DMS79 treated with DMSO at 0.1 percent for 48 hours (cell line): Measurements from ENCODE around the gene STK24.

Experiments used
- DNase-seq: peaks from one replicate; lab custom pipeline; 2025; lab: John Stamatoyannopoulos, UW

The STK24 gene

DNA sequence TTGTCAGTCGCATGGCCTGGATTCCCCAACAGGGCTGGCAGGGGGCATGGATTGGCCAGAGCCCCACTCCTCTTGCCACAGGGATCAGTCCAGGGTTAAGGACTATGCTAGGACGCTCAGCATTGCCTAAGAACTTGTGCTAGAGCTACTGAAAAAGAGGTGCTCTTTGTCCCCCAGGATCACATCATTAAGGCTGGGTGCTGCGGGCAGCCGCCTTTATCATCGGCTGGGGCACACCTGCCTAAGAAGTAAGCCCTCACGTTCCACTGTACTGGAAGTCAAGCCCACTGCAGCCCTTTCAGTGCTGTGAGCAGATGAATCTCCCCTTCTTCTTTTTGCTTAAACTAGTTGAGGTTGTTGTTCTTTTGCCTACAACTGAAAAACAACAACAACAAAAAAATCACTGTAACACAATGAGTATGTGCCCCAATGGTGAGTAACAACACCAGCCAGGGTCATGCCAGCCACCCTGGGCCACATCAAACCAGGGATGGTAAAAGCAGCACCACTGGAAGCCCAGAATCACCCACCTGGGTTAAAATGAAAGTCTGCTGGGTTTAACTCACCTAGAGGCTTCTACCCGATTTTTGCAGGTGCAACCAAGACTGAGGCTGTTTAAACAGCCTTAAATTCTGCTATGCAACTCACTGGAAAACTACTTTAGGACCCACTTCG, 20.6 kb downstream of the STK24 start:
- DNase-seq: no peak

DNA sequence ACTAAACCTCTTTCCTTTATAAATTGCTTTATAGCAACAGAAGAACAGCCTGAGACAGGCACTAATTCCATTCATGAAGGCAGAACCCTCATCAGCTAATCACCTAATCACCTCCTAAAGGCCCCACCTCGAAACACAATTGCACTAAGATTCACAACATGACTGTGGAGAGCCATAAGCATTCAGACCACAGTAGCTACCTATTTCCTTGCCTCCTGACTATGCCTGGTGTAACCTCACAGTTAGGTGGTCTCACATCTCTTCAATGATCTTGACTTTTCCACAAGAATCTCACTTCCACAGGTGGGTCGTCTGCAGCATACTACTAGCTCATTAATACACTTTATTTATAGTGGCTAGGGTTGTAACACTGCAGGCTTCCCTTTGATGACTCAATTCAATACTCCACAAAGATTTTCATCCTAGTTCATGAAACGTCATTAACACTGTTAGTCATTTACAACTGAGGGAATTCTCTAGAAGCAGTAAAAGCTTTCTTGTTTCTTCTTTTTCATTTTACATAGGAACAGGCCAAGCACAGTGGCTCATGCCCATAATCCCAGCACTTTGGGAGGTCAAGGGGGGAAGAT, 27.1 kb downstream of the STK24 start:
- no peak for DNase-seq

DNA sequence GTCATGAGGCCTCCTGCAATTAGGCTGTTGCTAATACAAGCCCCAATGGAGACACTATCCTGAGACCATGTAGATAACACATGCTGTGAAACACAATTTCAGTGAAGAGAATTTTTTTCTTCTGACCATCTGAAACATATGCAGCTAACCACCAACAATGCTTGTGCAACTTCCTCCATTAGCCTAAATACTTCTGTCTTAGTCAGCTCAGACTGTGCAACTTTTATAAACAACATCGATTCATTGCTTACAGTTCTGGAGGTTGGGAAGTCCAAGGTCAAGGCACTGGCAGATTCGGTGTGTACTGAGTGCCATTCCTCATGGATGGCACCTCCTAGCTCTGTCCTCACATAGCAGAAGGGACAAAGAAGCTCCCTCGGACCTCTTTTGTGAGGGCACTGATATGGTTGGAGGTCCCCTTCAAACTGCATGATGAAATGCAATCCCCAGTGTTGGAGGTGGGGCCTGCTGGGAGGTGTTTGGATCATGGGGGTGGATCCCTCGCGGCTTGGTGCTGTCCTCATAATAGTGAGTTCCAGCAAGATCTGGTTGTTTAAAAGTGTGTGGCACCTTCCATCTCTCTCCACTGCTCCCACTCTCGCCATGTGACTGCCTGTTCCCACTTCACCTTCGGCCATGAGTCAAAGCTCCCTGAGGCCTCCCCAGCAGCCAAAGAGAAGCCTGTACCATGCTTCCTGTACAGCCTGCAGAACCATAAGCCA, 27.7 kb downstream of the STK24 start:
- no peak for DNase-seq

DNA sequence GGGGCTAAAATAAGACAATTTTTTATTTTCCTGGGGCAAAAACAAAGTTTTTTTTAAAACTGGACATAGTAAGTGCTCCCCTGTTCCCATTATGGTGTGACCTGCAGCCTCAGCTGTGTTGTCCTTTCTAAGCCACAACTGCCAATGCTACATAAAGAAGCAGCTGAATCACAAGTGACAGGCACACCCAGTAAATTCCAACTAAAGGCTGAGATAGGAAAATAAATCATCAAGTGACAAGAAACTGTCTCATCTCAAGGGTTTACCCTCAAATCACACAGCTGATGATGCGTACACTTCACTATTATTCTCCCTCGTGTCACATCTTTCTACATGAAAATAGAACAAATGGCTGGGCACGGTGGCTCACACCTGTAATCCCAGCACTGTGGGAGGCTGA, 28.7 kb downstream of the STK24 start:
- DNase-seq: no peak

DNA sequence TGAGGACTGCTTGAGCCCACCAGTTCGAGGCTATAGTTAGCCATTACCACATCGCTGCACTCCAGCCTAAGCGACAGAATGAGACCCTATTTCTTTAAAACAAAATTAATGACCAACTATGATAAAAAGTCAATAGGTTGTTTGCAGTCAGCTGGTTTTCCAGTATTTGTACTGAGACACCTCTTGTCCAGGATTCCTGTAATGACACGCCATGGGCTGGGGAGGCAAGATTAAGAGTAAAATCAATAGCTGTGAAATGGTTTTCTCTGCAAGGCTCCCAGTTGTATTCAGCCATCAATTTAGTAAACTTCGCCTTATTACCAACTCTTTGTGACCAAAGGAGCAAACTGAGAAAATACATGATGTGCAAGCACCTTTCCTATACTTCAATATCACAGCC, 29.5 kb downstream of the STK24 start:
- DNase-seq: no peak

DNA sequence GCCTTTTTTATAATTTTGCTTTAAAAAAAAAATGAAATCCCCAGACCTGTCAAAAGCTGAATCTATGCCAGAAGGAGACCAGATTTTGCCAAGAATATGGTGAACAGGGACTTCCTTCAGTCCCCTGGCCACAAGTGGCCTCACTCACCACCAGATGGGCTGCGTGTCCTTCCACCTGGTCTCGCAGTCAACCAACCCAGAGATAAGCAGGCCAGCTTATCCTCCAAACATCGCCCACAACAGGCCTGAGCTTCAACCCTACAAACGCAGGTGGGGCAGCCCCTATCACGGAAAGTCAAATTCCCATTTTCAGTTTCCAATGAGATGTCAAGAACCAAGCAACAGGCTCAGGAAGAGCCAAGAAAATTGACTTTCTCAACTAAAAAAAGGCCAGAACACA, 30.5 kb downstream of the STK24 start:
- DNase-seq: no peak

DNA sequence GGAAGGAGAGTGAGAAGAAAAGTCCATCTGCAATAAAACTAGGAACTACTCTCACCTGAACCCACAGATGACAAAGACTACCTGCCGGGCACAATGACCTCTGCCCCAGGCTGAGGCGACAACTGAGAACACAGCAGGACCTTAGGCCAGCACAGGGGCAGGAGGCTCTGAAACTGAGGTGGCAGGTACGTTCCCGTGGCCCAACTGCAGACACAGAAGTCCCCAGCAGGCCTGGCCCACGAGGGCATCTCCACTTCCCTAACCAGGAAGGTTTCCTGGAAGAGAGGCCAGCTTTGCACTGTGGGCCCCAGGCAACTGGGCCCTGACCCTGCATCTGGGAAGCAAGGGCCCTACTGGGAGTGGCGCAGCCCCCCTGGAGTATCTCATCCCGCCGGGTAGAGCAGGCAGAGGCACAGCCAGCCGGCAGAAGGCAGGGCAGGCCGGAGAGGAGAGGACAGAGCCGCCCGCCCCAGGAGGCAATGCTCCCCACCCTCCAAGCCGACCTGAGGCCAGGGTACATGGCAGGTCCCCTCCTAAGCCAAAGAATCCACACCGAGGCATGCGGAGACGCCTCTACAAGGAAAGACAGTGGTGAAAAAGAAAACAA, 32.7 kb downstream of the STK24 start:
- DNase-seq: no peak

DNA sequence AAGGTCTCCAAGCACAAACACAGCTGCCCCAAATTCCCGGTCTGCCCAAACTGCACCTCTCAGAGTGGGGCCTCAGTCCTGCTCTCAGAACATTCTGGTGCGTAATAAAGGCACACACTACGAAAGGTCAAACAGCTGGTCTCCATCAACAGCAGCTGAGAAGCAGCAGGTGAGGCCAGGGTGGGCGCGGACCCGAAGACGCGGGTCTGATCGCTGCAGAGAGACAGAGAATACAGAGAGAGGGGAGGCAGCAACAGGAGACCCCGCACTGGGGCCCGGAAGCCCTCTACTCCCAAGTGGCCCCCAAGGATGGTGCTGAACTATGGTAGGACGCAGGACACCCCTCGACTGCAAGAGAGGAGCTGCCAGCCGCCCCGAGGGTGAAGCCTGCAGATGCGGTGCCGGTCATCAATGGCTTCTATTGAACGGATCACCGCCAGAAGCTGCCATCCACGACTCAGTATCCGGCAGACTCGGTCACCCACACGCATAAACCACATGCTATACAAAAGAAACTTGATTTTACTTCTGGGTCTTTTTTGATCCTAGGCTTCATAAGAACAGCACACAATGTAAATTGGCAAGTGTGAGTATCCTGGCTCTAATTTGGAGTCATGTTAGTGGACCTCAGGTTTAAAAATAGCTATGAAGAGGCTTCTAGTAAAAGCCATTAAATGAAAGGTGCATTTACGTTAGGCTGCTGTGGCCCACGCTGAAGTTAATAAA, 33.4 kb downstream of the STK24 start:
- DNase-seq: no peak

DNA sequence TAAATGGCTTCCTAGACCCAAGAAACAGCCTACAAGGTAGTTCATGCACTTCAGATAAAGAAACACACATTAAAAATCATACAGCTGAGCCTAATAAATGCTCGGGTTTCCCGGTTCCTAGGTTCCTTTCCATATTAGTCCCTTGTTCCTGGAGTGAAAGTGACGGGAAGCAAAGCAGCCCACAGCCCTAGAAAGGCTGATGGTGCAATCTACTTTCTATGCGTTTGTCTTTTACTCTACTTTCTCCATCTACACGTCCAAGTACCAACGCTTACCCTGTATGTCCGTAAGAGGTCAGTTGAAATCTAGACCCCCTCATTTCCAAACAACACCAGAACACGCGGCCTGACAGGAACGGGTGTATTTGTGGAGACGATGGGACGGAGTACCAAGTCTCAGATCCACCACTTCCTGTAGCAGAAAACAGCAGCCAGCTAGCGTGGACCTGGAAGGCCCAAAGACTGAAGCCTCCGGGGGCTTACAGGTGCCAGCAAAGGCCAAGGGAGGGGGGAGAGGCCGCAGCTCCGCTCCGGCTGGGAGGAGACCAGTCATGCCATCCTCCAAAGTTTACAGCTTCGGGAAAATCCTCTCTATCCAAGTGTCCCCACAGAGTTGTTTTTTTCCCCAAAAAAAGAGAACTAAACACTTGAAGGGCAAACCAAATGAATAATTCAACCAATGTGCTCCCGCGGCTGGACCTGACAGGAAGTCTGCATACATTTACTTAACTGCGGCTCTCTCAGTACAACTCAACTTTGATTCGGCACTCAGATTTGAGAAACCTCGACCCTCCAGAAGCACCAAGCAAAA, 34.1 kb downstream of the STK24 start:
- no peak for DNase-seq

DNA sequence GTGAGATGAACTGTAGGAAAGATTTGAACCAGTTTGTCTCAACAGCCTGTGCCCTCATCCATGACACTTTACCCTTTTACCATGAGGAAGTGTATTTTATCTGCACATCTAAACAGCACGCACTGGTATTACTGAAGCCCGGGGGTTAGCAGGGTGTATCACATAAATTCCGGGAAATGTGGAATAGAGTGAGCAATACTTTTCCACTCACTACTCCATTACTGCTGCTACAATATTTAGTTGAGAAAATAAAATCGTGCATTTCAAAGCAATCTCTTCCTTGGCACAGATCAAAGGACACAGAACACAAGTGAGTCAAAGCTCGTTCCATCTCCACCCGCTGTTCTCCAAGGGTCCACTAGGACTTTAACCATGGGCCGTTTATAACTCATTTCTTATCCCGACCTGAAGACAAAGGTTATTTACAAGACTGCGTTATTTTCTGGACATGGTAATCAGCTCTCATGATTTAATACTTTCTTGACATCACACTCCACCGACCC, 35.2 kb downstream of the STK24 start:
- DNase-seq: no peak

DNA sequence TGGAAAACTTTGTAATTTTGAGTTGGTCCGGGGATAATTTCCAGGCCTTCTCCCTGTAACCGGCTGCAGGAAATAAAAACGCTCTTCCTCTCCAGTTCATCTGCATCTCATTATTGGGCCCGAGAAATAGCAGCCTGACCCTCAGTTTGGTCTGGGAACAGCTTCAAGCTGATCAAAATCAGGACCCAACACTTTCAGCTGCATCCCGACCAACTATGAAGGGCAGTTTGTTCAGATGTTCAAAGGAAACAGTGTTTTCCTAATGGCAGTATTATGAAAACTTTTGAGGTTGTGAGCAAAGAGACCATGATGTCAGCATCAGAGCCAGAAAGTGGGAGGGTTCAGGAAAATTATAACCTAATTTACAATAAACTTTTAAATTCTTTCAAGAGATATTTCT, 35.7 kb downstream of the STK24 start:
- no peak for DNase-seq

DNA sequence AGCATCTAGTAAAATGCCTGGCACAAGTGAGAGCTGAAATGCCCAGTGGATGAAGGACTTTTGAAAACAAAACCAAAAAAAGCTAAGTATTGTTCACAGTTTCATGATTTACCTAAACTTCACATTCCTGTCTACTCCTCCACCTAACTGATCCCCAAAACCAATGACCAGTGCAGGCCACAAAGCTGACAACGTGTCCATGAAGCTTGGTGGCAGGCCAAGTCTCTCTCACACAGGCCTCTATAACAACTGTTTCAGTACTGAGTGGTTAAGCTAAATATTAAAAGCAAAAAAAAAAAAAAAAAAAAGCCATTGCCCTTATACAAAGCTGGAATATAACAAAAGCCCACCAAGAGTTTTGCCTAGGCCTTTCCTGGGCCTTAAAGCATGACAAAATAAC, 36.4 kb downstream of the STK24 start:
- DNase-seq: no peak

DNA sequence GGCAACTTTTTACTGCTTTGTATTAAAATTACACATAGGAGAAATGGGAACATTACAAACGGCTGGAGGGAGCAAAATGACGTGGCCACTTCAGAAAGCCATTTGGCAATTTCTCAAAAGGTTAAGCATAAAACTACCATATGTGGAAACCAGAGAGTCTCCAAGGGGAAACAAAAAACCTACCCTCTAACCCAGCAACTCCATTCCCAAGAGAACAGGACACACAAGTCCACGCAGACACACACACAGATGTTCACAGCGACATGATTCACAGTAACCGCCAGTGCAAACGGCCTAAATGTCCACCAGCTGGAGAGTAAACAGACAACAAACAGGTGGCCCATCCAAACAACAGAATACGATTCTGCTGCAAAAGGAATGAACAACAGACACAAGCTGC, 37.2 kb downstream of the STK24 start:
- DNase-seq: no peak

DNA sequence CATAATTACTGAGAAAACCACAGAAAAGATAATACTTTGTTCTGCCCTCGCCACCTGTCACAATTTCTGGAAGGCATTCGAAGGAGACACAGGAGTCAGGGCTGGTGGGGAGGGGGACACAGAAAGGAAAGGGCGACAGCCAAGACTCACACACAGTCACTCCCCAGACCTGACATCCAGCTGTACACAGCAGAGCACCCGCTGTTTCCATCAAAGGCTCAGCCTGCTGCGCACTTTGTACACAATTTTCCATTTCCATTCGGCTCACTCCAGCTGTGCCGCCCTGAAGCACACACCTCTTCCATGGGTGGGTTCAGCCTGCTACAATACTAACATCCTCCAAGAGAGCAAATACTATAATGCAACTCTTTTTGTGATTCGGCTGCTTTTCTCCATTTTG, 38.0 kb downstream of the STK24 start:
- no peak for DNase-seq

DNA sequence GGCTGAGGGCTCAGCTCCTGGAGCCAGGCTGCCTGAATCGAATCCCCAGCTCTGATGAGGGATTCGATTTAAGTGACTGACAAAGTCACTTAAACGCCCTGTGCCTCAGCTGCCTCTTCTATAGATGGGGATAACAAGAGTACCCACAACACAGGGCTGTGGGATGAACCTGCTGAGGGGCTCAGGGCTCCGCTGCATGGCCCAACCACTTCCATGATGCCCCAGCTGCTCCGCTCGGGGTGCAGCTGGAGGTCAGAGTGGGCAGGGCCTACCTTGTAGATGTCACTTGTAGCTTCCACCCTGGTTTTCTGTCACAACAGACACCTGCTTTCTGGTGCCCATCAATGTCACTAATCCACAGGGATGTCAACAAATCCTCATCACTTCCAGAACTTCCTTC, 39.2 kb downstream of the STK24 start:
- no peak for DNase-seq

DNA sequence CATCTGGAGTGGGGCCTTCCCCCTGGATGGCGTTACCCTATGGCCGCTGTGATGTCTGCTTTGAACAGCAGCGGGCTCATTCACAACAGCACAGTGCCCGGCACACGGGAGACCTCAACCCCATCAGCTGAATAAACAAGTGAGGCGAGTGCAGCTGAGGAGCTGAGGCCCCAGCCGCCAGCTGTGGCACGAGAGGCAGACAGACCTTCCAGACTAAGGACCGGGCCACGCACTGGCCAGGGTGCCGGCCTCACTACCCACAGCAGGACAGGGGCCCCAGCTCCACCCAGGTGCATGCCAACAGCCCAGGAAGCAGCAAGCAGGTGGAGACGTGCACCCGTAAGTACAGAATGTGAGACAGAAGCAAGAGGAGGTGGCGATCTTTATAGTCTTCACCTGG, 39.6 kb downstream of the STK24 start:
- DNase-seq: no peak

DNA sequence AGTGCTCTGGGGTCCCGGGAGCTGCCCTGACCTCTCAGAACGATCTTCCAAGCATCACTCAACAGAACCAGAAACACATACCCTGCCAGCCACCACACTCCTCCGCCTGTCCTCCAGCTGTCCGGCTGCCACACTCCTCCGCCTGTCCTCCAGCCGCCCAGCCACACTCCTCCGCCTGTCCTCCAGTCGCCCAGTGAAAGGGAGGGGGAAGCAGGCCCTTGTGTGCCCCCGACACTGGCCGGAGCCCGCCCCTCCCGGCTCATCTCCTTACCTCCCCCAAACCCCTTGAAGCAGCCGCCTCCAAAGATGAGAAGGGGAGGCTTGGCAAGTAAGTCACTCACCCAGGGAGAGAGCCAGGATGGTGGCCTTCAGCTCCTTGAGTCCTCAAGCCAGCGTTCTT, 40.2 kb downstream of the STK24 start:
- no peak for DNase-seq

DNA sequence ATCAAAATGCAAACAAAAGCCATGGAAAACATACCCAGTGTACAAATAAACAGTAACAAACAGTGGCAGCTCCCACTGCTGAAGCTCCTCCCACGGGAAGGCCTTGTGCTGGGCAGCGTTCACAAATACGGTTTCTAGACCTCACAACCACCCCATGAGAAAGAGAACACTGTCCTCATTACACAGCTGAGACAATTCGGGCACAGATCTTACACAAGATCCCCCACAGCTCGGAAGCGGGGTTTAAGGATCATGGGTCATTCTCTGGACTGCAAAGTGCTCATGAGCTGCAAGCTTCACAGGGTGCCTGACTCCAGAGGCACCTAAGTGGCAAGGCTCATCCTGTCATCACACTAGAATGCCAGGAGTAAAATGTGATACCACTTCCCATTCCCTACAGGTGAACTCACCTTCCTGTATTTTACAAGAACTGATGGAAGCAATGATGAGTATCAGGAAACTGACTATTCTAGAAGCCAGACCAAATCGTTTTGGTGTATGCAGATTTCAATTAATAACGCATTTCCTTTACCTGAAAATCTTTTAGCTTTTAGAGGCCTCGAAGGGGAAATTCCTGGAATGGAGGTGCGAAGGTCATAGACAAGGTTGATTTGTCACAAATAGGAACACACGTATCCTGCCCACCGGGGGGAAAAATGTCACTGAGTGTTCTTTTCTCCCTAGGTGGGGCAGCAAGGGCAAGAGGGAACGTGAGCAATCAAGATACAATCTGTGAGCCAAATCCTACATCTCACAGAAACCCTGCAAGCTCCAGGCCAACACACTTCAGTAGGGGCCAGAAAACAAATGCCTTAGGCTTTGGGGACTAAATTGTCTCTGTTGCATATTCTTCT, 41.2 kb downstream of the STK24 start:
- no peak for DNase-seq

DNA sequence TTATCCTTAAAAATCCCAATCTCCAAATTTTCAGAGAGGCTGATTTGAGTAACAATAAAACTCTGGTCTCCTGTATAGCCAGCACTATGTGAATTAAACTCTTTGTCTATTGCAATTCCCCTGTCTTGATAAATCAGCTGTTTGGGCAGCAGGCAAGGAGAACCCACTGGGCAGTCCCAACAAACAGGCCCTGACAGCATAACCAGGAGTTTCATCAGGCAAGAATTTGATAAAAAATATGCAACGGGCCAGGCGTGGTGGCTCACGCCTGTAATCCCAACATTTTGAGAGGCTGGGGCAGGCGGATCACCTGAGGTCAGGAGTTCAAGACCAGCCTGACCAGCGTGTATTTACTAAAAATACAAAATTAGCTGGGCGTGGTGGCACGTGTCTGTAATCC, 42.1 kb downstream of the STK24 start:
- DNase-seq: no peak

DNA sequence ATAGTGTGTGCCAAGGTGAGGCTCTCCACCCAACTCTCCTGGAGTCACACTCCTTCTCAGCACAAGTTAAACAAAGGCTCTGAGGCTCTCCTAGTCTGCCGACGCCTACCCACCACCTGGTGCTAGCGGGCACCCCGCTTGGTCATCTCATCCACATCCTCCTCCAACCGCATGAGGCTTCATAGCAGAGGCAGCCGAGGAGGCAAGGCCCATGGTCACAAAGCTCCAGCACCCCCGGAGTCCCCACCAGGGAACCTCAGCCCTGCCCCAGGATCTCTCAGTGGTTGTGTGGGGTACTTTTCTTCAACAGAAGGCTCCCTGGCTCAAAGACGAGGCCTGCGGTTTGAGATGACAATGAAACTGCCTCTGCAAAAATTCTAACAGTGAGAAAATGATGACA, 43.0 kb downstream of the STK24 start:
- no peak for DNase-seq

DNA sequence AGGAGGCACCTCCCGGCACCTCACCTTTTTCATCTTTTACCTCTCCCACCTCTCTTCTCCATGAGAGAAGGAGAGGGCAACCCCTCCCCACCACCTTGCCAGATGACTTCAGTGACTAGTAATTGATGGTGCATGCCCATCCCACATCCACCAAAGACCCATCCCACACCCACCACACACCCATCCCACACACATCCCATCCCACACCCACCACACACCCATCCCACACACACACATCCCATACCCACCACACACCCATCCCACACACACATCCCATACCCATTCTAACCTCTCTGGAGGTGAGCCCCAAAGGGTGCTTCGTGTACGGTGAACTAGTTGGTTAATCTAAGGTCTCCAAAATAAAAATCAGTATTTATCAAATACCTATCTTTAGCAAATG, 44.7 kb downstream of the STK24 start:
- no peak for DNase-seq
